K562 (cell line): Measurements from ENCODE around the gene BNC2. TPM values are rescaled to one million over a fixed set of nuclear protein-coding genes. Genes with fewer than 3 reads are reported as not detected.

ENCODE experiments used
- ATAC-seq: fragments of 200-7000 bp; cut with Tn5 transposase; 3 replicates; pipeline ENCODE4 v1.9.1; 2020; ENCODE audit warnings: moderate library complexity
- BruUV-seq: library from RNA; stranded (reverse); fragments of 400-500 nt; replicated peaks from 2 replicates; lab custom pipeline; 2021; lab: Mats Ljungman, UMichigan
- CTCF ChIA-PET: fragments of 300-600 bp; formaldehyde crosslinking; extraction: SDS; loops from one replicate; lab custom pipeline; 2021; ENCODE audit warnings: low intra/inter-chr PET ratio; lab: Yijun Ruan, JAX
- POLR2A ChIA-PET: fragments of 300-600, 350-650 bp; sonication (Branson Sonifier 250); formaldehyde crosslinking; extraction: SDS; loops from one replicate; lab custom pipeline; 2021; ENCODE audit warnings: antibody characterized with exemption, inconsistent platforms; lab: Yijun Ruan, JAX
- DNase-seq, 4 experiments: peaks; one replicate each; pipeline versions ENCODE4 v3.0.0 to v3.0.0-alpha.2; 2011 to 2018; ENCODE audit warnings: low spot score in 3 of 4, mixed read lengths in 3 of 4; ENCODE audit errors: extremely low read depth in 1 of 4
- FAIRE-seq: peaks from 2 replicates; lab custom pipeline; 2011; peaks lifted over from hg19 to GRCh38; lab: Jason Lieb, UNC
- H2AFZ ChIP-seq: 2 replicates; pipeline ENCODE4 v1.6.0; 2011; ENCODE audit warnings: low read depth, low read length, control low read depth, inconsistent platforms
- H3K27ac ChIP-seq: fragments of 200-600 bp; 3 replicates; pipeline ENCODE4 v1.8.0; 2011; ENCODE audit warnings: low read depth, mild to moderate bottlenecking, control low read depth, inconsistent platforms, low read length, moderate library complexity, mixed read lengths; ENCODE audit errors: extremely low read depth
- H3K27me3 ChIP-seq, 2 experiments: fragments of 300-600 bp in 1 of 2; 2 replicates in 1 of 2; 3 replicates in 1 of 2; pipeline versions ENCODE4 v1.6.0 to v1.8.0; 2011; ENCODE audit warnings: inconsistent platforms in 2 of 2, low read length in 2 of 2, mild to moderate bottlenecking in 1 of 2, mixed read lengths in 1 of 2, moderate library complexity in 1 of 2; ENCODE audit not compliant: control insufficient read depth in 2 of 2, insufficient read depth in 2 of 2
- H3K36me3 ChIP-seq: fragments of 300-600 bp; 3 replicates; pipeline ENCODE4 v1.8.0; 2011; ENCODE audit warnings: mild to moderate bottlenecking, low read length, inconsistent platforms; ENCODE audit not compliant: control insufficient read depth, insufficient read depth
- H3K4me1 ChIP-seq, 2 experiments: fragments of 200-600 bp in 1 of 2; replicated peaks in 1 of 2; 2 replicates in 1 of 2; 3 replicates in 1 of 2; pipeline versions ENCODE4 v1.5.1 to v1.8.0; 2011; ENCODE audit warnings: inconsistent platforms in 2 of 2, low read length in 2 of 2, mild to moderate bottlenecking in 1 of 2, mixed read lengths in 1 of 2, moderate library complexity in 1 of 2; ENCODE audit not compliant: control insufficient read depth in 2 of 2, insufficient read depth in 2 of 2
- H3K4me2 ChIP-seq: 2 replicates; pipeline ENCODE4 v1.6.1; 2011; ENCODE audit warnings: low read length, control low read depth, inconsistent platforms, mixed read lengths; ENCODE audit not compliant: insufficient read depth
- H3K4me3 ChIP-seq: fragments of 200-600 bp; sonication (generic), shearing (Covaris generic); 2 replicates; pipeline ENCODE4 v1.5.1; 2016; ENCODE audit warnings: control low read depth, inconsistent platforms
- H3K79me2 ChIP-seq: fragments of 200-600 bp; 3 replicates; pipeline ENCODE4 v1.8.0; 2011; ENCODE audit warnings: low read length, inconsistent platforms; ENCODE audit not compliant: control insufficient read depth, insufficient read depth
- H3K9ac ChIP-seq, 2 experiments: 2 replicates each; pipeline versions ENCODE4 v1.6.0 to v1.6.1; 2011; ENCODE audit warnings: low read depth in 2 of 2, low read length in 2 of 2, control low read depth in 1 of 2, inconsistent platforms in 1 of 2, mild to moderate bottlenecking in 1 of 2, mixed read lengths in 1 of 2; ENCODE audit not compliant: insufficient read depth in 1 of 2
- H3K9me1 ChIP-seq: one replicate; pipeline ENCODE4 v1.6.0; 2011; ENCODE audit warnings: inconsistent platforms, mild to moderate bottlenecking, low read length, moderate library complexity; ENCODE audit not compliant: control insufficient read depth, insufficient read depth
- H3K9me3 ChIP-seq: replicated peaks from 2 replicates; pipeline ENCODE4 v1.5.1; 2011; ENCODE audit warnings: low read depth, low read length, inconsistent platforms; ENCODE audit not compliant: control insufficient read depth, insufficient read depth
- H4K20me1 ChIP-seq: replicated peaks from 2 replicates; pipeline ENCODE4 v1.6.1; 2011; ENCODE audit warnings: low read length, inconsistent platforms, mixed read lengths; ENCODE audit not compliant: control insufficient read depth, insufficient read depth
- HBP1 ChIP-seq: fragments of 450-650 bp; formaldehyde crosslinking; IDR thresholded peaks from 2 replicates; pipeline ENCODE4 v1.4.0; 2022; ENCODE audit warnings: missing genetic modification characterization
- MED1 ChIP-seq: sonication (generic); formaldehyde crosslinking; IDR thresholded peaks from 2 replicates; pipeline ENCODE4 v1.8.1; 2023; ENCODE audit warnings: missing genetic modification reagents, borderline replicate concordance
- PRMT5 ChIP-seq: sonication (generic); formaldehyde crosslinking; IDR thresholded peaks from 2 replicates; pipeline ENCODE4 v1.5.0; 2020; ENCODE audit warnings: missing genetic modification reagents
- RBM39 ChIP-seq: fragments of 200-400 bp; formaldehyde crosslinking; optimal IDR thresholded peaks from 2 replicates; pipeline ENCODE3; 2018; ENCODE audit warnings: low read depth, low read length
- SMARCA4 ChIP-seq: fragments of 450-650 bp; IDR thresholded peaks from 2 replicates; pipeline ENCODE4 v1.6.1; 2016
- TCFL5 ChIP-seq: fragments of 250-450 bp; sonication (Bioruptor Pico); conservative IDR thresholded peaks from 2 replicates; pipeline ENCODE4 v1.6.1; 2021; ENCODE audit warnings: mild to moderate bottlenecking, moderate library complexity, matching md5 sums
- ZBED1 ChIP-seq: IDR thresholded peaks from 2 replicates; pipeline ENCODE4 v1.6.1; 2014
- ZBTB33 ChIP-seq: sonication (generic); formaldehyde crosslinking; IDR thresholded peaks from 2 replicates; pipeline ENCODE4 v1.8.1; 2023; ENCODE audit warnings: mild to moderate bottlenecking, missing genetic modification reagents
- ZNF165 ChIP-seq: fragments of 250-450 bp; sonication (Bioruptor Pico); IDR thresholded peaks from 2 replicates; pipeline ENCODE4 v1.4.0; 2020; ENCODE audit warnings: borderline replicate concordance
- ZNF212 ChIP-seq: fragments of 450-650 bp; formaldehyde crosslinking; IDR thresholded peaks from 2 replicates; pipeline ENCODE4 v1.4.0; 2020; ENCODE audit warnings: mild to moderate bottlenecking
- ZNF239 ChIP-seq: fragments of 250-450 bp; sonication (Bioruptor Pico); IDR thresholded peaks from 2 replicates; pipeline ENCODE4 v1.4.0; 2020; ENCODE audit warnings: mild to moderate bottlenecking
- WGBS: fragments of 100-300 bp; shearing (Covaris generic); methylation state at CpG from one replicate; pipeline ENCODE4 v1.1.6; 2016; ENCODE audit warnings: low coverage, mixed read lengths; ENCODE audit not compliant: insufficient coverage; ENCODE audit errors: missing lambda C conversion rate; 5-methylcytosine and 5-hydroxymethylcytosine counted together
- in situ Hi-C: fragments of 300-500 bp; cut with MboI; formaldehyde crosslinking; loops from 4 replicates; pipeline ENCODE4 v1.15.0; 2018; ENCODE audit warnings: inconsistent platforms, mixed read lengths
- intact Hi-C: fragments of 100-400 bp; cut with micrococcal nuclease; formaldehyde crosslinking; loops from 2 replicates; pipeline ENCODE4 v1.14.2; 2022
- polyA plus RNA-seq, 8 experiments: library from polyadenylated mRNA; depleted of rRNA in 4 of 8; stranded (reverse) in 5 of 8; unstranded in 3 of 8; fragments of >200 nt; fragmentation: Nextera tagmentation in 2 of 8; fragmentation: Illumina TruSeq in 1 of 8; extraction: Ambion mirVana in 2 of 8; extraction: Trizol in 1 of 8; gene quantifications; 2 replicates each; pipeline versions ENCODE4 v1.2.1 to v1.2.3, GENCODE V29; 2011 to 2014; ENCODE audit warnings: inconsistent platforms in 1 of 8, missing spikeins in 1 of 8
- total RNA-seq, 7 experiments: library from RNA; depleted of rRNA in 6 of 7; stranded (reverse); fragments of >200 nt in 6 of 7; fragmentation: Illumina TruSeq in 2 of 7; extraction: Trizol in 2 of 7; gene quantifications; 2 replicates each; pipeline versions ENCODE4 v1.2.1 to v1.2.3, GENCODE V29; 2011 to 2021; ENCODE audit warnings: low replicate concordance in 1 of 7
- TF ChIP-seq, protein P1 (sequence below): sonication (generic); formaldehyde crosslinking; IDR thresholded peaks from 2 replicates; pipeline ENCODE4 v1.8.0; 2022; ENCODE audit warnings: mild to moderate bottlenecking, missing genetic modification reagents
- TF ChIP-seq, protein P2 (sequence below): fragments of 250-450 bp; sonication (Bioruptor Pico); IDR thresholded peaks from 2 replicates; pipeline ENCODE4 v1.4.0; 2020; ENCODE audit warnings: borderline replicate concordance
- TF ChIP-seq, protein P3 (sequence below): sonication (generic); formaldehyde crosslinking; IDR thresholded peaks from 2 replicates; pipeline ENCODE4 v1.8.0; 2022; ENCODE audit warnings: mild to moderate bottlenecking, missing genetic modification reagents

The BNC2 gene
- total and polyA plus RNA-seq, 9 of the 15 experiments (the other 6 are each of a cell fraction or from before 2014, with no cell fraction given), result not detected

DNA sequence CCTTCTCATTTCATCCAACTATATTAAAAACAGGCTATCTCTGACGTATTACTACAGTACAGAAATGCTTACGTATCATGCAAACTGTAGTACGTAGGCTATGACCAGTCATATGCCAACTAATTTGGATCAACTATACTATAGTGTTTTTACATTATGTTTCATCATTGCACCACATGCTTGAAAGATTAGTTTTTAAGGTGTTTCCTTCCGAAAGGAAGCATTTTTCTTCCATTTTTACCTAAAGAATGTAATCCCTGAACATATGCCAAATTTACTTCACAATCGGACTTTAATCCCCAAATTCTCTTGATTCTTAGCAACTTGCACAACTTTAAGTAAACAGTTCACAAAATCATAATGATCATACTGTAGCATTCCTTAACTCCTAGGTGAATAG lies 153.9 kb downstream of the BNC2 start:
- H3K36me3 ChIP-seq, result no peaks in the 10 kb centered on the region
- no peaks in the 10 kb centered on the region for H3K9me3 ChIP-seq
- CTCF ChIA-PET, result no interaction called here
- ATAC-seq (no peak), DNase-seq (no peak), FAIRE-seq (no peak)
- no peaks in the 10 kb centered on the region for H3K27me3 ChIP-seq
- 2% methylated on average over 4 of the region's 5 CpGs for WGBS
- H3K79me2 ChIP-seq, result no peaks in the 10 kb centered on the region
- H4K20me1 ChIP-seq, result no peaks in the 10 kb centered on the region
- H3K4me3 ChIP-seq, result no peak overlapping the region
- intact Hi-C loops (no loop called here), in situ Hi-C loops (no loop called here)
- POLR2A ChIA-PET, result no interaction called here
- no peak overlapping the region for H2AFZ ChIP-seq
- H3K9me1 ChIP-seq, result no peaks in the 10 kb centered on the region
- no peak overlapping the region for H3K4me2 ChIP-seq
- H3K4me1 ChIP-seq, result no peaks in the 10 kb centered on the region
- H3K27ac ChIP-seq, result no peak overlapping the region
- no TSS peak for BruUV-seq
- H3K9ac ChIP-seq, result no peak overlapping the region
- TF ChIP-seq SMARCA4, result no peak
- TF ChIP-seq ZNF239 (CRISPR knock-in tag), result no peak
- TF ChIP-seq, protein P1, sequence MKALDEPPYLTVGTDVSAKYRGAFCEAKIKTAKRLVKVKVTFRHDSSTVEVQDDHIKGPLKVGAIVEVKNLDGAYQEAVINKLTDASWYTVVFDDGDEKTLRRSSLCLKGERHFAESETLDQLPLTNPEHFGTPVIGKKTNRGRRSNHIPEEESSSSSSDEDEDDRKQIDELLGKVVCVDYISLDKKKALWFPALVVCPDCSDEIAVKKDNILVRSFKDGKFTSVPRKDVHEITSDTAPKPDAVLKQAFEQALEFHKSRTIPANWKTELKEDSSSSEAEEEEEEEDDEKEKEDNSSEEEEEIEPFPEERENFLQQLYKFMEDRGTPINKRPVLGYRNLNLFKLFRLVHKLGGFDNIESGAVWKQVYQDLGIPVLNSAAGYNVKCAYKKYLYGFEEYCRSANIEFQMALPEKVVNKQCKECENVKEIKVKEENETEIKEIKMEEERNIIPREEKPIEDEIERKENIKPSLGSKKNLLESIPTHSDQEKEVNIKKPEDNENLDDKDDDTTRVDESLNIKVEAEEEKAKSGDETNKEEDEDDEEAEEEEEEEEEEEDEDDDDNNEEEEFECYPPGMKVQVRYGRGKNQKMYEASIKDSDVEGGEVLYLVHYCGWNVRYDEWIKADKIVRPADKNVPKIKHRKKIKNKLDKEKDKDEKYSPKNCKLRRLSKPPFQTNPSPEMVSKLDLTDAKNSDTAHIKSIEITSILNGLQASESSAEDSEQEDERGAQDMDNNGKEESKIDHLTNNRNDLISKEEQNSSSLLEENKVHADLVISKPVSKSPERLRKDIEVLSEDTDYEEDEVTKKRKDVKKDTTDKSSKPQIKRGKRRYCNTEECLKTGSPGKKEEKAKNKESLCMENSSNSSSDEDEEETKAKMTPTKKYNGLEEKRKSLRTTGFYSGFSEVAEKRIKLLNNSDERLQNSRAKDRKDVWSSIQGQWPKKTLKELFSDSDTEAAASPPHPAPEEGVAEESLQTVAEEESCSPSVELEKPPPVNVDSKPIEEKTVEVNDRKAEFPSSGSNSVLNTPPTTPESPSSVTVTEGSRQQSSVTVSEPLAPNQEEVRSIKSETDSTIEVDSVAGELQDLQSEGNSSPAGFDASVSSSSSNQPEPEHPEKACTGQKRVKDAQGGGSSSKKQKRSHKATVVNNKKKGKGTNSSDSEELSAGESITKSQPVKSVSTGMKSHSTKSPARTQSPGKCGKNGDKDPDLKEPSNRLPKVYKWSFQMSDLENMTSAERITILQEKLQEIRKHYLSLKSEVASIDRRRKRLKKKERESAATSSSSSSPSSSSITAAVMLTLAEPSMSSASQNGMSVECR, result no peak
- TF ChIP-seq ZNF165, result no peak
- no peak for TF ChIP-seq ZNF212
- TF ChIP-seq RBM39, result no peak
- no peak for TF ChIP-seq ZBED1
- TF ChIP-seq, protein P2, sequence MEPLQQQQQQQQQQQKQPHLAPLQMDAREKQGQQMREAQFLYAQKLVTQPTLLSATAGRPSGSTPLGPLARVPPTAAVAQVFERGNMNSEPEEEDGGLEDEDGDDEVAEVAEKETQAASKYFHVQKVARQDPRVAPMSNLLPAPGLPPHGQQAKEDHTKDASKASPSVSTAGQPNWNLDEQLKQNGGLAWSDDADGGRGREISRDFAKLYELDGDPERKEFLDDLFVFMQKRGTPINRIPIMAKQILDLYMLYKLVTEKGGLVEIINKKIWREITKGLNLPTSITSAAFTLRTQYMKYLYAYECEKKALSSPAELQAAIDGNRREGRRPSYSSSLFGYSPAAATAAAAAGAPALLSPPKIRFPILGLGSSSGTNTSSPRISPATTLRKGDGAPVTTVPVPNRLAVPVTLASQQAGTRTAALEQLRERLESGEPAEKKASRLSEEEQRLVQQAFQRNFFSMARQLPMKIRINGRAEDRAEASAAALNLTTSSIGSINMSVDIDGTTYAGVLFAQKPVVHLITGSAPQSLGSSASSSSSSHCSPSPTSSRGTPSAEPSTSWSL (CRISPR knock-in tag), result no peak
- no peak for TF ChIP-seq ZBTB33 (CRISPR knock-in tag)
- no peak for TF ChIP-seq HBP1 (CRISPR knock-in tag)
- TF ChIP-seq MED1, result no peak
- TF ChIP-seq PRMT5, result no peak
- TF ChIP-seq, protein P3, sequence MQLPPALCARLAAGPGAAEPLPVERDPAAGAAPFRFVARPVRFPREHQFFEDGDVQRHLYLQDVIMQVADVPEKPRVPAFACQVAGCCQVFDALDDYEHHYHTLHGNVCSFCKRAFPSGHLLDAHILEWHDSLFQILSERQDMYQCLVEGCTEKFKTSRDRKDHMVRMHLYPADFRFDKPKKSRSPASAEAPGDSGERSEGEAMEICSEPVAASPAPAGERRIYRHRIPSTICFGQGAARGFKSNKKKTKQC (CRISPR knock-in tag), result no peak
- TF ChIP-seq TCFL5 (CRISPR knock-in tag), result no peak
